H9 (cell line): ENCODE measurements around the gene WFS1. TPM values are rescaled to one million over a fixed set of nuclear protein-coding genes. Genes with fewer than 3 reads are reported as not detected.

Source experiments
- DNase-seq: peaks from one replicate; pipeline ENCODE4 v3.0.0-alpha.2; 2017
- H2AFZ ChIP-seq: one replicate; pipeline ENCODE4 v1.6.1; 2013; ENCODE audit warnings: mild to moderate bottlenecking, low read length, control low read depth, moderate library complexity
- H2AK5ac ChIP-seq: 2 replicates; pipeline ENCODE4 v1.6.1; 2013; ENCODE audit warnings: low read length, control low read depth, mixed read lengths; ENCODE audit not compliant: insufficient read length
- H2BK120ac ChIP-seq: one replicate; pipeline ENCODE4 v1.6.1; 2013; ENCODE audit warnings: low read depth, mild to moderate bottlenecking, low read length, control low read depth, inconsistent platforms; ENCODE audit not compliant: poor library complexity, severe bottlenecking
- H2BK12ac ChIP-seq: 2 replicates; pipeline ENCODE4 v1.6.1; 2013; ENCODE audit warnings: low read length, control low read depth, mixed read lengths, low read depth; ENCODE audit not compliant: insufficient read length
- H2BK15ac ChIP-seq: 2 replicates; pipeline ENCODE4 v1.6.1; 2013; ENCODE audit warnings: low read depth, low read length, control low read depth
- H2BK20ac ChIP-seq: one replicate; pipeline ENCODE4 v1.6.1; 2013; ENCODE audit warnings: low read depth, mild to moderate bottlenecking, low read length, control low read depth, inconsistent platforms; ENCODE audit not compliant: poor library complexity, severe bottlenecking
- H2BK5ac ChIP-seq: 2 replicates; pipeline ENCODE4 v1.6.1; 2013; ENCODE audit warnings: low read length, control low read depth, mixed read lengths; ENCODE audit not compliant: insufficient read length
- H3K14ac ChIP-seq: 2 replicates; pipeline ENCODE4 v1.6.1; 2013; ENCODE audit warnings: low read length, control low read depth; ENCODE audit not compliant: insufficient read depth
- H3K18ac ChIP-seq: 2 replicates; pipeline ENCODE4 v1.6.1; 2013; ENCODE audit warnings: low read depth, mild to moderate bottlenecking, mixed read lengths, low read length, control low read depth; ENCODE audit not compliant: insufficient read length
- H3K23ac ChIP-seq: 2 replicates; pipeline ENCODE4 v1.6.1; 2013; ENCODE audit warnings: low read length, control low read depth, mixed read lengths, low read depth; ENCODE audit not compliant: insufficient read length
- H3K23me2 ChIP-seq: 2 replicates; pipeline ENCODE4 v1.6.1; 2013; ENCODE audit warnings: low read depth, mild to moderate bottlenecking, mixed read lengths, low read length, control low read depth; ENCODE audit not compliant: insufficient read length, poor library complexity, severe bottlenecking
- H3K27ac ChIP-seq: 2 replicates; pipeline ENCODE4 v1.5.1; 2013; ENCODE audit warnings: low read length, control low read depth, mixed read lengths, low read depth; ENCODE audit not compliant: insufficient read length
- H3K27me3 ChIP-seq: 2 replicates; pipeline ENCODE4 v1.6.1; 2013; ENCODE audit warnings: low read length, control low read depth, inconsistent platforms; ENCODE audit not compliant: insufficient read depth
- H3K4ac ChIP-seq: 2 replicates; pipeline ENCODE4 v1.6.1; 2013; ENCODE audit warnings: low read depth, mild to moderate bottlenecking, control low read depth, inconsistent platforms, low read length, moderate library complexity
- H3K4me1 ChIP-seq: 2 replicates; pipeline ENCODE4 v1.6.1; 2013; ENCODE audit warnings: low read length, control low read depth, inconsistent platforms; ENCODE audit not compliant: insufficient read depth
- H3K4me2 ChIP-seq: 2 replicates; pipeline ENCODE4 v1.6.1; 2013; ENCODE audit warnings: low read length, control low read depth, mixed read lengths; ENCODE audit not compliant: insufficient read length, insufficient read depth
- H3K56ac ChIP-seq: 2 replicates; pipeline ENCODE4 v1.6.1; 2013; ENCODE audit warnings: low read depth, mild to moderate bottlenecking, mixed read lengths, low read length, control low read depth; ENCODE audit not compliant: insufficient read length
- H3K79me1 ChIP-seq: 2 replicates; pipeline ENCODE4 v1.6.1; 2013; ENCODE audit warnings: low read depth, mild to moderate bottlenecking, moderate library complexity, low read length, control low read depth, inconsistent platforms; ENCODE audit not compliant: insufficient read depth, poor library complexity, severe bottlenecking
- H3K79me2 ChIP-seq: 2 replicates; pipeline ENCODE4 v1.6.1; 2013; ENCODE audit warnings: low read length, control low read depth, inconsistent platforms; ENCODE audit not compliant: insufficient read depth
- H3K9ac ChIP-seq: 2 replicates; pipeline ENCODE4 v1.6.1; 2013; ENCODE audit warnings: low read length, control low read depth, mixed read lengths; ENCODE audit not compliant: insufficient read length; ENCODE audit errors: extremely low read depth
- H3K9me3 ChIP-seq: one replicate; pipeline ENCODE4 v1.6.1; 2013; ENCODE audit warnings: low read depth, low read length, inconsistent platforms; ENCODE audit not compliant: control insufficient read depth
- H3T11ph ChIP-seq: one replicate; pipeline ENCODE4 v1.6.1; 2013; ENCODE audit warnings: mild to moderate bottlenecking, low read length, control low read depth, inconsistent platforms
- H4K20me1 ChIP-seq: one replicate; pipeline ENCODE4 v1.6.1; 2013; ENCODE audit not compliant: control insufficient read depth, insufficient read length, insufficient read depth
- H4K5ac ChIP-seq: 2 replicates; pipeline ENCODE4 v1.6.1; 2013; ENCODE audit warnings: low read depth, mild to moderate bottlenecking, mixed read lengths, low read length, control low read depth; ENCODE audit not compliant: insufficient read length
- H4K8ac ChIP-seq: replicated peaks from 2 replicates; pipeline ENCODE4 v1.6.1; 2013; ENCODE audit warnings: low read length, control low read depth, mixed read lengths, low read depth; ENCODE audit not compliant: insufficient read length
- H4K91ac ChIP-seq: 2 replicates; pipeline ENCODE4 v1.6.1; 2013; ENCODE audit warnings: low read depth, mild to moderate bottlenecking, moderate library complexity, mixed read lengths, low read length, control low read depth; ENCODE audit not compliant: insufficient read length
- H3K27ac Mint-ChIP-seq, 3 experiments: 2 replicates in 2 of 3; 3 replicates in 1 of 3; pipeline ENCODE4 v1.8.0; 2020 to 2021; ENCODE audit warnings: mixed read lengths in 3 of 3, mild to moderate bottlenecking in 1 of 3, moderate library complexity in 1 of 3
- H3K27me3 Mint-ChIP-seq: 2 replicates; pipeline ENCODE4 v1.8.0; 2021; ENCODE audit warnings: low read depth, mild to moderate bottlenecking, moderate library complexity, mixed read lengths
- H3K36me3 Mint-ChIP-seq, 3 experiments: 2 replicates in 2 of 3; 3 replicates in 1 of 3; pipeline ENCODE4 v1.8.0; 2020 to 2021; ENCODE audit warnings: low read depth in 3 of 3, mixed read lengths in 3 of 3; ENCODE audit not compliant: insufficient read depth in 1 of 3
- H3K4me1 Mint-ChIP-seq, 2 experiments: 2 replicates each; pipeline ENCODE4 v1.8.0; 2020; ENCODE audit warnings: mixed read lengths in 2 of 2
- H3K4me3 Mint-ChIP-seq, 2 experiments: 2 replicates in 1 of 2; 3 replicates in 1 of 2; pipeline ENCODE4 v1.8.0; 2020 to 2021; ENCODE audit warnings: mild to moderate bottlenecking in 2 of 2, mixed read lengths in 2 of 2, moderate library complexity in 1 of 2
- H3K9me3 Mint-ChIP-seq, 2 experiments: 2 replicates in 1 of 2; 3 replicates in 1 of 2; pipeline ENCODE4 v1.8.0; 2020; ENCODE audit warnings: mild to moderate bottlenecking in 2 of 2, mixed read lengths in 2 of 2, moderate library complexity in 1 of 2
- CTCF ChIP-seq: fragments of 200-600 bp; sonication (generic); conservative IDR thresholded peaks from 3 replicates; pipeline ENCODE4 v1.8.0; 2021; ENCODE audit warnings: antibody characterized with exemption, mild to moderate bottlenecking
- WGBS: extraction: QIAGEN DNeasy Blood & Tissue Kit; methylation state at CpG from one replicate; pipeline ENCODE4 v1.1.7; 2013; ENCODE audit warnings: missing lambda C conversion rate, low lambda C conversion rate, mixed read lengths; ENCODE audit not compliant: insufficient read length; ENCODE audit errors: extremely low coverage; 5-methylcytosine and 5-hydroxymethylcytosine counted together
- total RNA-seq: library from RNA; stranded (reverse); gene quantifications from 2 replicates; pipeline ENCODE4 v1.2.1, GENCODE V29; 2021

WFS1 gene
- total RNA-seq, 1 experiment from 2014 or later: 18.9 TPM

- H2BK5ac ChIP-seq: no peak overlapping the region
- H4K8ac ChIP-seq: no peak overlapping the region
- no peak overlapping the region for H3K4ac ChIP-seq
- no peak overlapping the region for H2BK12ac ChIP-seq
- H4K20me1 ChIP-seq: no peaks in the 10 kb centered on the region
- Mint-ChIP-seq H3K9me3 (no peaks in the 10 kb centered on the region; a peak in 2 of 5 replicates), H3K4me1 (peaks cover 32 to 42% of the 10 kb centered on the region in 2 experiments), H3K4me3 (peak overlapping the region; percentile 59 to 78), H3K36me3 (no peaks in the 10 kb centered on the region; a peak in 1 of 7 replicates), H3K27me3 (peaks cover 9% of the 10 kb centered on the region), H3K27ac (peak overlapping the region in 1 of 3 experiments; percentile 12; a peak in 1 of 7 replicates)
- H3K27ac ChIP-seq: no peak overlapping the region
- no peak overlapping the region for H3K56ac ChIP-seq
- no peak overlapping the region for H2BK120ac ChIP-seq
- H3K23me2 ChIP-seq: no peaks in the 10 kb centered on the region
- no peak overlapping the region for H3K18ac ChIP-seq
- no peak overlapping the region for H3T11ph ChIP-seq
- H3K9ac ChIP-seq: no peak overlapping the region
- H2AFZ ChIP-seq: peak overlapping the region; percentile 0
- no peak overlapping the region for H4K5ac ChIP-seq
- no peak overlapping the region for H2AK5ac ChIP-seq
- TF ChIP-seq CTCF: no peak
- DNase-seq: no peak
- no peaks in the 10 kb centered on the region for H3K79me1 ChIP-seq
- peak overlapping the region; percentile 24 for H3K4me2 ChIP-seq
- H3K14ac ChIP-seq: no peak overlapping the region
- no peaks in the 10 kb centered on the region for H3K27me3 ChIP-seq
- WGBS: no CpG with 5 or more reads among the region's 32 CpGs
- H3K23ac ChIP-seq: no peak overlapping the region
- no peak overlapping the region for H4K91ac ChIP-seq
- no peaks in the 10 kb centered on the region for H3K79me2 ChIP-seq
- no peak overlapping the region for H2BK15ac ChIP-seq
- H3K9me3 ChIP-seq: no peaks in the 10 kb centered on the region
- H2BK20ac ChIP-seq: no peak overlapping the region
- no peaks in the 10 kb centered on the region; the same call in 1 of the 2 replicates for H3K4me1 ChIP-seq
Observed at GRCh38 chr4:6268650-6269615, 717 bp upstream of the WFS1 start.
